ENCODE data around the gene NUBP2. TPM values are rescaled to one million over a fixed set of nuclear protein-coding genes. Genes with fewer than 3 reads are reported as not detected.
A peak's percentile ranks its signal among the peaks of the same experiment; 100 is the strongest.

Gene NUBP2
- total RNA-seq, 1 donor from 2014 or later, result 59.2 TPM

GRCh38 chr16:1830213-1830612, 47.5 kb downstream of the NUBP2 start:
- DNase-seq, result no peak

DNA sequence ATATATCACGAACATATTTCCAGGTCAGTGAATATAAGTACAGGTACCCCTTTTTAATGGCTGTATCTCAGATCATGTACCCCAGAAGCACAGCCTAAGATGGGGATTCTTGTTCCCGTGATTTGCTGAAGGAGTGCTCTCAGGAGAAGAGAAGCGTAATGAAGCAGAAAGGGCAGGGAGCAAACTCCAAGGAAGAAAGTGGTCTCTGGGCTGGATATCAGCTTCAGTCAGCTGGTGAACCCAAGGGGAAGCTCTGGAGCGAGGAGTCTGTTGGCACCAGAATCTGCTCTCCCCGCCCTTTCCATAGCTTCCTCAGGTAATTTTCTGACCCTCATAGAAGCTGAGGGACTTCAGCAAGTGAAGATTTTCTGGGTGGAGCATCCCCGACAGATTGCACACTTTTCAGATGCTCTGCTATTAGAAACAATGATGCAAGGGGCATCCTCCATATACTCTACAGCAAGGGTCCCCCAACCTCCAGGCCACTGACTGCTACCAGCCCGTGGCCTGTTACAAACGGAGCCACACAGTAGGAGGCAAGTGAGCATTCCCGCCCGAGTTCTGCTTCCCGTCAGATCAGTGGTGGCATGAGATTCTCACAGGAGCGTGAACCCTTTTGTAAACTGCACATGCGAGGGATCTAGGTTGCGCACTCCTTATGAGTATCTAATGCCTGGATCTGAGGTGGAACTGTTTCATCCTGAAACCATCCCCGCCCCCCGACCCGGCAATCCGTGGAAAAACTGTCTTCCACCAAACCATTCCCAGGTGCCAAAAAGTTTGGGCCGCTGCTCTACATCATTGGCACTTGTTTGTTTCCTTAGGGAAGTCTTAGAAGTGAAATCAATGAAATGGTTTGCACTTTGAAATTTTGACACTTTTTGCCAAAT, 48.7 kb downstream of the NUBP2 start:
- no peak for DNase-seq

DNA sequence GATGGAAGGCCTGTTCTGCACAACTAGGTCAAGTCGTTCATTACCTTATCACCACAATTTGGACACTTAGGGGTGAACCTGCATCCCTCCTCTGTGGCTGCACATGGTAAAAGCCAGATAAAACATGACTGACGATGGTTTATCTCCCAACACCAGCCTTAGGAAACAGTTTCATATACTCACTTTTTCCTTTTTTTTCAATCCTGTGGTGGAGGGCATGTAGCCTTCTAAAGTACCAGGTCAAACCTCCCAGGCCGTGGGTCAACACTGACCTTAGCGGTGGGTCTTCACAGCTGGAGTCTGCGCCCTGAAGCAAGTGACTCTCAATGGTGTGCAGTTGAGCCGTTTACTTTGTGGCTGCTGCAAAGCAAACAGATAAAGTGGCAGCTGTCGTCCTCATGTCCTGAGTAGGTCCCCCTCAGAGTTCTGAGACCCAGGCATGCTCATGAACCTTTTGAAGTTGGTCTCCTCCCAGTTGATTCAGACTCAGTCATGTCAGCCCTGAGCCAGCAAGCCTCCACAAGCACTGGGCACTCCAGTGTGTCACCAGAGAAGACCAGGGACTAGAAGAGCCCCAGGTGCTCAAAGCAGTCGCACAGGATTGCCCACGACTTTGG, 50.2 kb downstream of the NUBP2 start:
- no peak for DNase-seq

DNA sequence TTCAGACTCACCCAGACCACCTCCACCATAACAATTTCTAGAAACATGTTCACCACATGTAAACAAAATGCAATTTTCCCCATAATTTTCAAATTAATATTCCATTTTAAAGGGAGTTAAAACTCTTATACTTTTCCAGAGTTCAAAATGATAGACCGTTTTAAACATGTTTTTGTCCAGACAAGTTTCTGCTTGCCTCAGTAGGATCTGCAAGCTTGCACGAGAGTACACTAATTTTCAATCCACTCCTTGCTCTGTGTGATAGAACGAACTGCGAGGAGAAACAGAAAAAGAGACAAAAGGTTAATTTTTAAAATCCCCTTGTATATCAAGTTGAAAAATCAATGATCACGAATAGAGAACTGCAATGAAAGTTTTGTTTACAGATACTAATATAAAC, 51.3 kb downstream of the NUBP2 start:
- peak; percentile 14 for DNase-seq

Small RNA genes lying within 50 kb of the gene (small RNA-seq; reads per million reads assigned to genes)
- 0.10 reads per million for gene MIR3177 (ENCODE audit: low replicate concordance)

Other genes starting within 250 kb of the NUBP2 start
- 19.3 TPM for gene TMEM204, start 249.3 kb upstream of the NUBP2 start, total RNA-seq
- 22.7 TPM for gene IFT140, start 170.9 kb upstream of the NUBP2 start, total RNA-seq
- 10.8 TPM for gene CRAMP1, start 170.6 kb upstream of the NUBP2 start, total RNA-seq
- gene JPT2, start 104.7 kb upstream of the NUBP2 start, total RNA-seq, result 40.4 TPM
- 45.0 TPM for gene MAPK8IP3, start 76.8 kb upstream of the NUBP2 start, total RNA-seq
- 29.6 TPM for gene NME3, start 11.4 kb upstream of the NUBP2 start, total RNA-seq
- gene EME2, start 10.2 kb upstream of the NUBP2 start, total RNA-seq, result 10.6 TPM
- 41.5 TPM for gene MRPS34, start 9.8 kb upstream of the NUBP2 start, total RNA-seq
- gene SPSB3, start 389 bp upstream of the NUBP2 start, total RNA-seq, result 43.5 TPM
- 0.31 TPM for gene IGFALS, start 10.7 kb downstream of the NUBP2 start, total RNA-seq
- 104 TPM for gene HAGH, start 43.9 kb downstream of the NUBP2 start, total RNA-seq
- 45.4 TPM for gene FAHD1, start 44.2 kb downstream of the NUBP2 start, total RNA-seq
- gene MEIOB, start 89.2 kb downstream of the NUBP2 start, total RNA-seq, result 0.62 TPM
- 1.5 TPM for gene HS3ST6, start 135.5 kb downstream of the NUBP2 start, total RNA-seq
- gene MSRB1, start 160.2 kb downstream of the NUBP2 start, total RNA-seq, result 9.2 TPM
- 150 TPM for gene RPL3L, start 171.7 kb downstream of the NUBP2 start, total RNA-seq
- 155 TPM for gene NDUFB10, start 176.6 kb downstream of the NUBP2 start, total RNA-seq
- gene RPS2, start 181.9 kb downstream of the NUBP2 start, total RNA-seq, result 1,524 TPM
- not detected for gene RNF151, start 183.9 kb downstream of the NUBP2 start, total RNA-seq
- 21.7 TPM for gene TBL3, start 189.1 kb downstream of the NUBP2 start, total RNA-seq
- gene NOXO1, start 198.5 kb downstream of the NUBP2 start, total RNA-seq, result 2.5 TPM
- gene GFER, start 201.2 kb downstream of the NUBP2 start, total RNA-seq, result 10.2 TPM
- 4.7 TPM for gene SYNGR3, start 207.0 kb downstream of the NUBP2 start, total RNA-seq
- 15.2 TPM for gene ZNF598, start 226.9 kb downstream of the NUBP2 start, total RNA-seq
- 0.82 TPM for gene NPW, start 236.8 kb downstream of the NUBP2 start, total RNA-seq
- 45.7 TPM for gene NHERF2, start 243.9 kb downstream of the NUBP2 start, total RNA-seq